ENCODE data around the gene ALKBH8.
"Not testable (repeated sequence)": the region's sequence is repeated elsewhere in the genome, so short reads cannot be mapped to it uniquely, and the experiment has no call there.

ALKBH8 gene

DNA sequence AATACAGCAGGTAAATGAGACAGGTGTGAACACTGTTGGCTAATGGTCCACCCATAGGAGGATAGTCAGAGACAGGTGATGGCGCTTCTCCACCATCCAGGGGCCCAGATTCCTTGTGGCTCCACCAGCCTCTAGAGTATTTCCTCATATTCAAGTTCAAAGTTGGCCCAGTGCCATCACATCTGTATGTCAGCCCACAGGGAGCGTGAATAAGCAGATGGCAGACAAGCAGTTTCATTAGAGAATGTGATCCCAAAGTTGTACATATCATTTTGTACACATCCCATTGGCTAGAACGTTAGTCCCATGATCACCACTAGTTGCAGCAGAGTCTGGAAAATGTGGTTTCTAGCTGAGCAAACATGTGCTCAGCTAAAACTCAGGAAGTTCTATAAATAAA lies 96.9 kb downstream of the ALKBH8 start:
- peak; percentile 55 for DNase-seq (ENCODE audit: low read depth)
- TF ChIP-seq CTCF (IDR thresholded peaks at IDR 0.05; ENCODE audit: low read length, missing control alignments), result no peak

DNA sequence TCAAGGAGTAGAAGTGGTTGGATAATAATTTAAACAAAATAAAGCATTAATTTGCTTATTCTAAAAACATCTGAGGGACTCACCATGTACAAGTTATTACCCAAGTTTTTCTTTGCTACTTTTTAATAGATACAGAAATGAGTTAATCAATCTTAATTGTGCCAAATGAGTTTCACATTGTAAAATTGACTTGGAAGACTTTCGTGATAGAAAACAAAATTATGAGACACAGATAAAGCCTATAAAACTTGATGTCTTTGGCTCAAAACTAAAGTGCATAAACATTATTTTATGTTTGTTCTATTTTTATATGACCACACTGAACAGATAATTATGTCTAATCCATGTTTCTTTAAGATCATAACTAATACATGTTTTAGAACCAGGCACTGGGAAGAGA lies 97.8 kb downstream of the ALKBH8 start:
- H3K4me3 ChIP-seq (replicated peaks; ENCODE audit: low read depth, low read length), result no peak overlapping the region
- TF ChIP-seq CTCF (IDR thresholded peaks at IDR 0.05; ENCODE audit: low read length, missing control alignments), result no peak
- no peak for DNase-seq (ENCODE audit: low read depth)

More for the DNA sequence above, 96.9 kb downstream of the ALKBH8 start:
- no peak overlapping the region for H3K4me3 ChIP-seq (replicated peaks; ENCODE audit: low read depth, low read length)

- DNase-seq (ENCODE audit: low read depth); H3K4me3 ChIP-seq (replicated peaks; ENCODE audit: low read depth, low read length): not testable (repeated sequence)
Measured at GRCh38 chr11:107466275-107466866, 99.2 kb downstream of the ALKBH8 start.

- peak within 1 kb of the TSS; percentile 96 for H3K4me3 ChIP-seq (replicated peaks; ENCODE audit: low read depth, low read length)
- TF ChIP-seq CTCF (IDR thresholded peaks at IDR 0.05; ENCODE audit: low read length, missing control alignments), result no peak
- DNase-seq (ENCODE audit: low read depth), result peak; percentile 97
Measured at GRCh38 chr11:107457558-107458271, 107.8 kb downstream of the ALKBH8 start, which contains the start of gene CWF19L2. TSS of gene CWF19L2 (minus strand) at chr11:107457825. CDS start at chr11:107457816, 9 bp downstream.

GRCh38 chr11:107457205-107457557 lies 108.4 kb downstream of the ALKBH8 start:
- H3K4me3 ChIP-seq (replicated peaks; ENCODE audit: low read depth, low read length), result peak overlapping the region; percentile 96
- no peak for TF ChIP-seq CTCF (IDR thresholded peaks at IDR 0.05; ENCODE audit: low read length, missing control alignments)
- DNase-seq (ENCODE audit: low read depth), result peak; percentile 9

- DNase-seq (ENCODE audit: low read depth), result no peak
- no peak overlapping the region for H3K4me3 ChIP-seq (replicated peaks; ENCODE audit: low read depth, low read length)
- no peak for TF ChIP-seq CTCF (IDR thresholded peaks at IDR 0.05; ENCODE audit: low read length, missing control alignments)
Measured at GRCh38 chr11:107453594-107454286, 111.8 kb downstream of the ALKBH8 start.

All from fibroblast of pulmonary artery (primary cell).